GM21526 (cell line): Measurements from ENCODE around the gene TNIK.
"Not testable (repeated sequence)": the region's sequence is repeated elsewhere in the genome, so short reads cannot be mapped to it uniquely, and the experiment has no call there.

Source experiments
- ATAC-seq: cut with Tn5 transposase; IDR thresholded peaks from one replicate; pipeline ENCODE4 v1.9.1; 2021; ENCODE audit warnings: moderate library complexity; ENCODE audit not compliant: unreplicated experiment, low FRiP score

The TNIK gene

GRCh38 chr3:171122861-171123260 lies 337.3 kb downstream of the TNIK start:
- ATAC-seq = no peak

GRCh38 chr3:171122240-171122639 lies 338.0 kb downstream of the TNIK start:
- no peak for ATAC-seq

- no peak for ATAC-seq
Measured at GRCh38 chr3:171121801-171122200, 338.4 kb downstream of the TNIK start.

GRCh38 chr3:171119402-171119801 lies 340.8 kb downstream of the TNIK start:
- ATAC-seq = not testable (repeated sequence)

- ATAC-seq = not testable (repeated sequence)
Measured at GRCh38 chr3:171118993-171119392, 341.2 kb downstream of the TNIK start.

GRCh38 chr3:171116824-171117395 lies 343.3 kb downstream of the TNIK start:
- ATAC-seq = no peak

GRCh38 chr3:171116365-171116764 lies 343.8 kb downstream of the TNIK start:
- ATAC-seq = no peak

GRCh38 chr3:171115667-171116066 lies 344.5 kb downstream of the TNIK start:
- ATAC-seq = no peak

- no peak for ATAC-seq
Measured at GRCh38 chr3:171113716-171114115, 346.5 kb downstream of the TNIK start.

- ATAC-seq = no peak
Measured at GRCh38 chr3:171110715-171111114, 349.5 kb downstream of the TNIK start.

GRCh38 chr3:171108066-171108465 lies 352.1 kb downstream of the TNIK start:
- ATAC-seq = no peak

GRCh38 chr3:171103185-171103584 lies 357.0 kb downstream of the TNIK start:
- ATAC-seq = no peak

- ATAC-seq = no peak
Measured at GRCh38 chr3:171101982-171102641, 358.1 kb downstream of the TNIK start.

- no peak for ATAC-seq
Measured at GRCh38 chr3:171099911-171100310, 360.3 kb downstream of the TNIK start.

- ATAC-seq = no peak
Measured at GRCh38 chr3:171095063-171095462, 365.1 kb downstream of the TNIK start.

- ATAC-seq = no peak
Measured at GRCh38 chr3:171094411-171094810, 365.8 kb downstream of the TNIK start.

- ATAC-seq = no peak
Measured at GRCh38 chr3:171093462-171093861, 366.7 kb downstream of the TNIK start.

GRCh38 chr3:171092467-171092911 lies 367.7 kb downstream of the TNIK start:
- no peak for ATAC-seq

- ATAC-seq = no peak
Measured at GRCh38 chr3:171090321-171090720, 369.9 kb downstream of the TNIK start.

- ATAC-seq = no peak
Measured at GRCh38 chr3:171088964-171089754, 371.0 kb downstream of the TNIK start.

- no peak for ATAC-seq
Measured at GRCh38 chr3:171088496-171088895, 371.7 kb downstream of the TNIK start.

GRCh38 chr3:171086914-171087313 lies 373.3 kb downstream of the TNIK start:
- no peak for ATAC-seq
